ENCODE measurements around the gene ARHGAP12. TPM values are rescaled to one million over a fixed set of nuclear protein-coding genes. Genes with fewer than 3 reads are reported as not detected.

ARHGAP12 gene
- total RNA-seq, 1 experiment from 2014 or later, result 39.5 TPM

- TF ChIP-seq ZNF281 (CRISPR knock-in tag; IDR thresholded peaks at IDR 0.05), result no peak
- TF ChIP-seq JAZF1 (CRISPR knock-in tag; IDR thresholded peaks at IDR 0.05), result no peak
- TF ChIP-seq AR (CRISPR knock-in tag; IDR thresholded peaks at IDR 0.05), result no peak
- no peak for TF ChIP-seq ZSCAN18 (CRISPR knock-in tag; IDR thresholded peaks at IDR 0.05)
- TF ChIP-seq SMAD3 (CRISPR knock-in tag; IDR thresholded peaks at IDR 0.05; ENCODE audit: borderline replicate concordance), result no peak
- no peak for TF ChIP-seq ZNF512 (CRISPR knock-in tag; IDR thresholded peaks at IDR 0.05; ENCODE audit: borderline replicate concordance)
- TF ChIP-seq ZNF396 (CRISPR knock-in tag; IDR thresholded peaks at IDR 0.05; ENCODE audit: borderline replicate concordance), result no peak
- no peak for TF ChIP-seq E2F4 (CRISPR knock-in tag; IDR thresholded peaks at IDR 0.05; ENCODE audit: borderline replicate concordance, low read depth)
Measured at GRCh38 chr10:31771331-31771831, 157.2 kb downstream of the ARHGAP12 start (continued).

- H3K9me3 Mint-ChIP-seq, result no peaks in the 10 kb centered on the region
- peaks cover 16% of the 10 kb centered on the region for H3K4me1 Mint-ChIP-seq
- H3K27ac Mint-ChIP-seq, result no peak overlapping the region
- peaks cover 2% of the 10 kb centered on the region; the same call in 1 of the 2 replicates for H3K36me3 Mint-ChIP-seq
- DNase-seq (ENCODE audit: low spot score) (peak; percentile 53), ATAC-seq (peak; percentile 70)
- CTCF ChIA-PET, result interaction anchor here (0.6 to 1.6 kb wide), 13 partner anchors 9 to 1018 kb away, joined by 3 to 10 read pairs (median 4); no protein-coding TSS in a partner anchor
- no peaks in the 10 kb centered on the region for H3K27me3 Mint-ChIP-seq (ENCODE audit: low read depth)
- TF ChIP-seq CTCF (IDR thresholded peaks at IDR 0.05) (peak; percentile 78), ZNF512 (CRISPR knock-in tag; IDR thresholded peaks at IDR 0.05; ENCODE audit: borderline replicate concordance) (no peak)
- H3K4me3 Mint-ChIP-seq, result no peak overlapping the region
- POLR2A ChIA-PET, result no interaction called here
Measured at GRCh38 chr10:31770307-31770902, 158.2 kb downstream of the ARHGAP12 start.
